ENCODE data around the gene RAET1G. TPM values are rescaled to one million over a fixed set of nuclear protein-coding genes. Genes with fewer than 3 reads are reported as not detected.
"Not testable (repeated sequence)": the region's sequence is repeated elsewhere in the genome, so short reads cannot be mapped to it uniquely, and the experiment has no call there.

RAET1G gene
- total RNA-seq, 4 donors from 2014 or later = 0.59 to 2.0 (median 1.6) TPM; not detected in 1

DNA sequence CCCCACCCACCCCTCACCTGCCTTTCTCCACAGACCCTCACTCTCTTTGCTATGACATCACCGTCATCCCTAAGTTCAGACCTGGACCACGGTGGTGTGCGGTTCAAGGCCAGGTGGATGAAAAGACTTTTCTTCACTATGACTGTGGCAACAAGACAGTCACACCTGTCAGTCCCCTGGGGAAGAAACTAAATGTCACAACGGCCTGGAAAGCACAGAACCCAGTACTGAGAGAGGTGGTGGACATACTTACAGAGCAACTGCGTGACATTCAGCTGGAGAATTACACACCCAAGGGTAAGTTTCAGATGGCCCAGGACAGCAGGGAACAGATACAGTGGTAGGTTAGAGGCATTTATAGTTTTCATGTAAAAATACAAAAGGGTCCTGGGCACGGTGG lies 22.4 kb upstream of the RAET1G start:
- H3K36me3 ChIP-seq; DNase-seq; H3K9me3 ChIP-seq; H3K27ac ChIP-seq; intact Hi-C loops (cut with DNase I); H3K4me3 ChIP-seq (replicated peaks in 1 of 3); H3K4me1 ChIP-seq; H3K27me3 ChIP-seq: not testable (repeated sequence)
- 87% methylated on average over 3 of the region's 6 CpGs for WGBS, 2 donors

- 75% methylated on average over 5 of the region's 5 CpGs; no CpG with 5 or more reads in 1 of the 2 donors for WGBS, 2 donors
- intact Hi-C loops (cut with DNase I) = not testable (repeated sequence)
Measured at GRCh38 chr6:149943321-149943720, 20.4 kb upstream of the RAET1G start.

DNA sequence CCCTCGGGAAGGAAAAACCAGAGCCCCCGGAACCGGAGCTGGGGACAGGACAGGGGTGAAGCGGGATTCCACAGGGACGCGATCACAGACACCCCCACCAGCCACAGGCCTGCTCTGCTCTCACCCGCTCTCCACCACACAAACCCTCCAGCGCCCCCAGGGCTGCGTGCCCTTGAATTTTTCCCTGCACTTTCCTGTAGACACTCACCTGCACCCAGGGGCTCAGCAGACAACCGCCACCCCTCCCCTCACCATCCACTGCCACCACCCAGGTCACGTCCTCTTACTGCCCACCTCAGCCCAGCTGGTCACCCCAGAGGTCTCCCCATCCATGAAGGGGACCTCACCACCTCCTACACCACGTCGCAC lies 19.5 kb upstream of the RAET1G start:
- H3K27me3 ChIP-seq = peaks cover 23% of the 10 kb centered on the region
- no peak for TF ChIP-seq POLR2A (IDR thresholded peaks at IDR 0.05)
- no peak for TF ChIP-seq CTCF (IDR thresholded peaks at IDR 0.05)
- H3K27ac ChIP-seq = no peak overlapping the region
- no peaks in the 10 kb centered on the region for H3K9me3 ChIP-seq
- H3K4me3 ChIP-seq (replicated peaks in 1 of 3) = peak overlapping the region in 1 of 3 donors; percentile 47
- no peaks in the 10 kb centered on the region for H3K36me3 ChIP-seq
- DNase-seq = no peak
- intact Hi-C loops (cut with DNase I) = no loop called here
- peaks cover 16 to 20% of the 10 kb centered on the region in 2 donors for H3K4me1 ChIP-seq
- WGBS, 2 donors = 28 to 33% methylated on average over 11 to 12 of the region's 13 CpGs

More at GRCh38 chr6:149943321-149943720, 20.4 kb upstream of the RAET1G start:
- not testable (repeated sequence) for DNase-seq; H3K4me3 ChIP-seq (replicated peaks in 1 of 3); H3K9me3 ChIP-seq; H3K27ac ChIP-seq; H3K36me3 ChIP-seq
- peaks cover 20% of the 10 kb centered on the region for H3K27me3 ChIP-seq
- H3K4me1 ChIP-seq = peaks cover 14 to 18% of the 10 kb centered on the region in 2 donors

DNA sequence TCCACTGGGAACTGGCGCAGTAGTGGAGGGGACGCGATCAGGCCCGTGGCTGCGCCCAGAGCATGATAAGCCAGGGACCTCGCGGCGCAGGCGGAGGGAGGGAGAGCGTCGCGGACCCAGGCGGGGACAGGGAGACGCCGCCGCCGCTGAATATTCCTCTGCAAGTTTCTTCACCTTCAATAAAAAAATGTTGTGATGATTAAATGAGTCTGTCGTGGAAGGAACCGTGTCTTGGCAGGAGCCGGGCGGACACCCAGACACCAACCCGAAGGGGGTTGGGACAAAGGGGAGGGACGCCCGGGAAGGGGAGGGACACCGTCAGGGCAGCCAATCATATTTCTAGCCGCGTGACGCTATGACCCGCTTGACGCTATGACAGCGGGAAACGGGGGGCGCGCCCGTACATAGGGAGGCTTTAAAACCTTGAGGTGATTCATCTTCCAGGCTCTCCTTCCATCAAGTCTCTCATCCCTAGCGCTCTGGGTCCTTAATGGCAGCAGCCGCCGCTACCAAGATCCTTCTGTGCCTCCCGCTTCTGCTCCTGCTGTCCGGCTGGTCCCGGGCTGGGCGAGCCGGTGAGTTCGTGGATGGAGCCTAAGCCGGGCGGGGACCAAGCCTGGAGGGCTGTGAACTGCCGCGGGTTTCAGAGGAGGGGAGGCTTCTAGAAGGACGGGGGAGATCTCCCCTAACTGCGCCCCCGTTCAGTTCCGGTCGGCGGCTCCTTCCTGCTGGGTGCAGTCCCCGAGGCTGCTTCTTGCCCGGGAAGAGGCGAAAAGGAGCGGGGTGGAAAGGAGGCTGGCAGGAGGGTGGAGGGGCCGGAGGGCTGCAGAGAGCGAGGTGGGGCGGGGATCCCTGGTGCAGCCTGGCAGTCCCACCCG lies 18.9 kb upstream of the RAET1G start, which contains the start of gene ULBP2:
TSS of gene ULBP2 (plus strand) at position 432 of the 878 bp plus-strand sequence. CDS start at position 491, 59 bp downstream.
- Histone ChIP-seq H3K27me3 (peaks cover 26% of the 10 kb centered on the region), H3K4me1 (peaks cover 16 to 20% of the 10 kb centered on the region in 2 donors), H3K27ac (peak within 1 kb of the TSS in 1 of 3 donors; percentile 15), H3K4me3 (replicated peaks in 1 of 3) (peak within 1 kb of the TSS; percentile 7 to 79 (median 47)), H3K9me3 (no peaks in the 10 kb centered on the region), H3K36me3 (no peaks in the 10 kb centered on the region)
- 1 to 2% methylated on average over 51 to 59 of the region's 62 CpGs for WGBS, 2 donors
- intact Hi-C loops (cut with DNase I) = no loop called here
- TF ChIP-seq POLR2A (IDR thresholded peaks at IDR 0.05) = peak in 1 of 2 donors; percentile 48
- no peak for TF ChIP-seq CTCF (IDR thresholded peaks at IDR 0.05)
- DNase-seq = peak; percentile 76 to 78

DNA sequence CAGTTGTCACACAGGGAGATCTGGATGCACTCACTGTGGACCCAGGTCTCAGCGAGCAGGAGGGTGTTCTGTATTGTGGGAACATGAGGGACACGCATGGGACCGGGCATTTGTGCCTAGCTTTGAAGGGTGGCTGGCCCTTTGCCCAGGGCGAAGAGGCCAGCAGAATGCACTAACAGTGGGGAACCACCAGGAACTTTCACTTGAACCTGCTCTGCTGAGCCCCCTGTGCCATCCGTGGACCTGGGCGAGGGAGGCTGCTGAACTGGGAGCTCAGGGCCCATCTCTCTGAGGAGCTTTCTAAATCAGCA lies 17.7 kb upstream of the RAET1G start:
- intact Hi-C loops (cut with DNase I) = no loop called here
- Histone ChIP-seq H3K4me1 (peaks cover 16 to 20% of the 10 kb centered on the region in 2 donors), H3K27ac (no peak overlapping the region), H3K4me3 (replicated peaks in 1 of 3) (no peak overlapping the region), H3K9me3 (no peaks in the 10 kb centered on the region), H3K27me3 (peaks cover 26% of the 10 kb centered on the region), H3K36me3 (no peaks in the 10 kb centered on the region)
- TF ChIP-seq POLR2A (IDR thresholded peaks at IDR 0.05) (no peak), CTCF (IDR thresholded peaks at IDR 0.05) (no peak)
- 59 to 63% methylated on average over 6 of the region's 6 CpGs for WGBS, 2 donors
- DNase-seq = no peak
